NCI-H345 (cell line): ENCODE results near the gene MAP3K4.

Experiments
- DNase-seq: peaks from one replicate; lab custom pipeline; 2025; lab: John Stamatoyannopoulos, UW

The MAP3K4 gene, protein sequence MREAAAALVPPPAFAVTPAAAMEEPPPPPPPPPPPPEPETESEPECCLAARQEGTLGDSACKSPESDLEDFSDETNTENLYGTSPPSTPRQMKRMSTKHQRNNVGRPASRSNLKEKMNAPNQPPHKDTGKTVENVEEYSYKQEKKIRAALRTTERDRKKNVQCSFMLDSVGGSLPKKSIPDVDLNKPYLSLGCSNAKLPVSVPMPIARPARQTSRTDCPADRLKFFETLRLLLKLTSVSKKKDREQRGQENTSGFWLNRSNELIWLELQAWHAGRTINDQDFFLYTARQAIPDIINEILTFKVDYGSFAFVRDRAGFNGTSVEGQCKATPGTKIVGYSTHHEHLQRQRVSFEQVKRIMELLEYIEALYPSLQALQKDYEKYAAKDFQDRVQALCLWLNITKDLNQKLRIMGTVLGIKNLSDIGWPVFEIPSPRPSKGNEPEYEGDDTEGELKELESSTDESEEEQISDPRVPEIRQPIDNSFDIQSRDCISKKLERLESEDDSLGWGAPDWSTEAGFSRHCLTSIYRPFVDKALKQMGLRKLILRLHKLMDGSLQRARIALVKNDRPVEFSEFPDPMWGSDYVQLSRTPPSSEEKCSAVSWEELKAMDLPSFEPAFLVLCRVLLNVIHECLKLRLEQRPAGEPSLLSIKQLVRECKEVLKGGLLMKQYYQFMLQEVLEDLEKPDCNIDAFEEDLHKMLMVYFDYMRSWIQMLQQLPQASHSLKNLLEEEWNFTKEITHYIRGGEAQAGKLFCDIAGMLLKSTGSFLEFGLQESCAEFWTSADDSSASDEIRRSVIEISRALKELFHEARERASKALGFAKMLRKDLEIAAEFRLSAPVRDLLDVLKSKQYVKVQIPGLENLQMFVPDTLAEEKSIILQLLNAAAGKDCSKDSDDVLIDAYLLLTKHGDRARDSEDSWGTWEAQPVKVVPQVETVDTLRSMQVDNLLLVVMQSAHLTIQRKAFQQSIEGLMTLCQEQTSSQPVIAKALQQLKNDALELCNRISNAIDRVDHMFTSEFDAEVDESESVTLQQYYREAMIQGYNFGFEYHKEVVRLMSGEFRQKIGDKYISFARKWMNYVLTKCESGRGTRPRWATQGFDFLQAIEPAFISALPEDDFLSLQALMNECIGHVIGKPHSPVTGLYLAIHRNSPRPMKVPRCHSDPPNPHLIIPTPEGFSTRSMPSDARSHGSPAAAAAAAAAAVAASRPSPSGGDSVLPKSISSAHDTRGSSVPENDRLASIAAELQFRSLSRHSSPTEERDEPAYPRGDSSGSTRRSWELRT (N-terminal part only)

DNA sequence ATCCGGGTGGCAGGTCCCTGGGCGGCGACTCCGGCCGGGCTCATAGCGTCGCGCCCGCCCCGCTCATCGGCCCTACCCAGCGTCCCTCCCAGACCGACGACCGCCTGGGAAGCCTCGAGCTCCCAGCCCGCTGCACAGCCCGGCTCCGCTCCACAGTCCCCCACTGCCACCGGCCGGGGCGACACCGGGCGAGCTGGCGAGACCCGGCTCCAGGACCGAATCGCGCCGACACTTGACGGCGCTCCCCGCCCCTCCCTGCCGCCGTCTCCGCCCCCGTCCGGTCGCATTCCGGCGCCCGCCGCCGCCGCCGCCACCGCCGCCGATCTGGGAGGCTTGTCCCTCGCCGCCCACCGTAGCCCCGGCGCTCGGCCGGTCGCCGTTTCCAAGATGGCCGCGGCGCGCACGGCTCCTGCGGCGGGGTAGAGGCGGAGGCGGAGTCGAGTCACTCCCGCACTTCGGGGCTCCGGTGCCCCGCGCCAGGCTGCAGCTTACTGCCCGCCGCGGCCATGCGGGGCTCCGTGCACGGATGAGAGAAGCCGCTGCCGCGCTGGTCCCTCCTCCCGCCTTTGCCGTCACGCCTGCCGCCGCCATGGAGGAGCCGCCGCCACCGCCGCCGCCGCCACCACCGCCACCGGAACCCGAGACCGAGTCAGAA, at the start of gene MAP3K4:
TSS of gene MAP3K4 (plus strand) at position 364 of the 655 bp plus-strand sequence. CDS start at position 527, 163 bp downstream.
- peak; percentile 66 for DNase-seq

DNA sequence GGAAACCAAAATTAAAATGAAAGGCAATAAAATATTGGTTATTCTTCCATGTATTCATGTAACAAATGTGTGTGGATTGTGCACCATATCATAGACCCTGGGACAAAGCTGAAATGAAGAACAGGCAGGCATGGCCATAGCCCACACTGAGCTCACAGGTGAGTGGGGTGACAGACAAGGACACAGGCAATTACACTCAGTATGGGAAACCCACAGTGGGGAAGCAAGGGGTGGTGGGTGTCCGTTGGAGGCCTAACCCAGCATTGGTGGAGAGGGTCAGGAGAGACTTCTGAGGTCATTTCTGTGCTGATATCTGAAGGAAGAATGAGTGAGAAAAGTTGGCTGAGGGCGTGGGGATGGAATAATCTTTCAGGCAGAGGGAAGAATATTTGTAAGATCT, 47.6 kb upstream of the MAP3K4 start:
- DNase-seq: no peak

DNA sequence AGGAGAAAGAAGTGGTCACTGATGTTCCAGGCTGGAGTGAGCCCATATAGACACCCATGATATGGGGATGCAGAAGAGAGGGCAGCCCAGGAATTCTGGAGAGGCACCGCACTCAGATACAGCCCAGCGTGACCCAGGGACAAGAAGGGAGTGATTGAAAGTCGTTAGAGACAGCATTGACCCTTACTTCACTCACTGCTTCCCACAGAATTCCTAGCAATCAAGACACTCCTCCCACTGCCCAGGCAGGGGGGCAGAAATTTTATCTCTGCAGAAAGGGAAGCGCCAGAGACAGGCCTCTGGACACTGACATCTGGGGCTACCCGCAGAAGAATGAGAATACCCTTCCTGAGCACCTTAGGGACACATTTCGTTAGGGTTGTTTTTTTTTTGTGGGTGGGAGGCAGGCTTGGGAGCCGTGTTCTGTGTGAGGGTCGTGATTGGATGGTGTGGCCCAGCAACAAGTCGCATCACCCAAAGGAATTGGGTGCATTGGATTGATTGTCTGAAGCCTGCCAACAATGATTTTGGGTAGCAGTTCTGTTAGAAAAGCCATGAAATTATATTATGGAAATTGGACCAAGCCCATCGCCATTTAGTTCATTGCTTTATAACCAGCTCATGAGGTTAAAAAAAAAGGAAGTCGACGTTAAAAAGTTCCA, 45.9 kb upstream of the MAP3K4 start:
- DNase-seq: no peak

DNA sequence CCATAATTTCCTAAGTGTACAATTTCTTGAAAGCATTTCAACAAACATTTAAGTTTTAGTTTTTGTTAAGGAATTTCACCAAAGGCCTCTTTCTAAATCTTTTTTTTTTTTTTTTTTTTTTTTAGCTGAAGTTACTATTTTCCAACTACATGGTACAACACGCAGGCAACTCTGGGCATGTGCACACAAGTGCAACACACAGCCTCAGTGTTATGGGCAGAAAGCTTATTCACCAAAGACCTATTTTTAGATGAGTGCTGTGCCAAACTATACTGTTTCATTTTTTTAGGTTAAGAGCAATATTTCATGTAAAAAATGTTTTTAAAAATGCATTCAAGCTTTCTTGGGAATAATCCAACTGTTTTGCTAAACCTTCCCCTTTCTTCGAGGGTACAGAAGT, 42.0 kb upstream of the MAP3K4 start:
- no peak for DNase-seq

DNA sequence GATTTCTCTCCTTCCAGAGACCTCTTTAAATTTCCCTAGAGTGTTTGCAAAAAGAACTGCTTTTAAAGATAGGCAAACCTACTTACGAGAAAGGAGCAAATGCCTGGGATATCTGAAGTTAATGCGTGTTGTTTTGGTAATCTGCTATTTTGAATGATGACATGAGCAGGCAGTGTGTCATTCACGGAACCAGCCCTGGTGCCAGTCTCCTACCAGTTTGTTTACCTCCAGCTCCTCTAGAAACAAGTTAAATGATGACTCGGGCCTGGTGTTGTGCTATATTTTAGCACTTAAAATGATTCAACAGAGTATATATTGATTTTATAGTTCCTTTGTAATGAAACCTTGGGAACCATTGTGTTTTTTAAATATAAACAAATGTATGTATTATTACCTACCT, 41.1 kb upstream of the MAP3K4 start:
- no peak for DNase-seq

DNA sequence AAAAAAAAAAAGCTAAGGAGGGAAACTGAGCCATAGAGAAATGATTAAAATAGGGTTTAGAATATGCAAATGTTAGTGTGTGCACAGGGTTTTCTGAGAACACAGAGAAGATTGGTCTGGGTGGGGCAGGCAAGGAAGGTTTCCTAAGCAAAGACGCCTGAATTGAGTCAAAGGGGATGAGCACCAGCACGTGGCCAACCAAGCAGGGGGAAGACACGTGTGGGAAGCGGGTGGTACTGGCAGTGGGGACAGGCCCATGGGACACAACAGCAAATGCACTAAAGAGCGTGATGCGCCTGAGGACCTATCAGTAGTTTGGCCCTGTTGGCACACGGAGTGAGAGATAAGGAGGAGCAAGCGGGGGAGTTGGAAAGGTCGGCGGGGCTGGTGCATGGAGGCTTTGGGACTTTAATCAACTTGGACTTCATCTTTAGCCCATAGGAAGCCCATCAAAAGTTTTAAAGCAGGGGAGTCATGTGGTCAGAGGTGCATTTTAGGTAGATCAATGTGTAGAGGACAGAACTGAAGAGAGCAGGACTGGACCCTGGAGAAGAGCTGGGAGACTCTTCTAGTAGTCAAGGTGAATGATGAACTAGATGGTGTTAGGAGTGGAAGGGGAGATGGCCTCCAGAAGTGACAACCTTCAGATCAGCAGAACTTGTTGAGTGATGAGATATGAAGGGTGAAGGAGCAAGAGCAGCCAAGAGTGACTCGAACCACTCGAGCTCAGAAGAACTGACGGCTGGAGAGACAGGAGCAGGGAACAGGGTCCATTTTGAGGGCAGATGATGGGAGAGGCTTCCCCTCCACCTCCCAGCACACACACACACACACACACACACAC, 40.2 kb upstream of the MAP3K4 start:
- no peak for DNase-seq

DNA sequence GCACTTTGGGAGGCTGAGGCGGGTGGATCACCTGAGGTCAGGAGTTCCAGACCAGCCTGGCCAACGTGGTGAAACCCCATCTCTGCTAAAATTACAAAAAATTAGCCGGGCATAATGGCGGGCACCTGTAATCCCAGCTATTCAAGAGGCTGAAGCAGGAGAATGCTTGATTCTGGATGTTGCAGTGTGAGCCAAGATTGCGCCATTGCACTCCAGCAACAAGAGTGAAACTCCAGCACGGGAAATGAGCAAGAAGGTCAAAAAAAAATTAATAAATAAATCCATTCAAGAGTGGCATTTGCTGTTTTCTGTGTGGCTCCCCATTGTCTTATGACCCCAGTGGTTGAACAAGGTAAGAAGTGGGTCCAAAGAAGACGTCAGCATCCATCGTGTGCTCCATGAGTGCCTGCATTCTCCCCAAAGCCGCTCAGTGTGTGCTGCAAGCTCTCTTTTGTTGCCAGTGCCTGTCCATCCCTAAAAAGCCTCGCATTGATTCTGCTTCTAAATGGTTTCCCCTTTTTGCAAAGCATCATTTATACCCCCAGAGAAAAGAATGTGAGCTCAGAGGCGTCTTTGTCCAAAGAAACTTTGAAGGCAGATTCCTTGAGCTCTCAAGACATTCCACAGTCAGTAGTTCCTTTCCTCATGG, 38.8 kb upstream of the MAP3K4 start:
- no peak for DNase-seq

DNA sequence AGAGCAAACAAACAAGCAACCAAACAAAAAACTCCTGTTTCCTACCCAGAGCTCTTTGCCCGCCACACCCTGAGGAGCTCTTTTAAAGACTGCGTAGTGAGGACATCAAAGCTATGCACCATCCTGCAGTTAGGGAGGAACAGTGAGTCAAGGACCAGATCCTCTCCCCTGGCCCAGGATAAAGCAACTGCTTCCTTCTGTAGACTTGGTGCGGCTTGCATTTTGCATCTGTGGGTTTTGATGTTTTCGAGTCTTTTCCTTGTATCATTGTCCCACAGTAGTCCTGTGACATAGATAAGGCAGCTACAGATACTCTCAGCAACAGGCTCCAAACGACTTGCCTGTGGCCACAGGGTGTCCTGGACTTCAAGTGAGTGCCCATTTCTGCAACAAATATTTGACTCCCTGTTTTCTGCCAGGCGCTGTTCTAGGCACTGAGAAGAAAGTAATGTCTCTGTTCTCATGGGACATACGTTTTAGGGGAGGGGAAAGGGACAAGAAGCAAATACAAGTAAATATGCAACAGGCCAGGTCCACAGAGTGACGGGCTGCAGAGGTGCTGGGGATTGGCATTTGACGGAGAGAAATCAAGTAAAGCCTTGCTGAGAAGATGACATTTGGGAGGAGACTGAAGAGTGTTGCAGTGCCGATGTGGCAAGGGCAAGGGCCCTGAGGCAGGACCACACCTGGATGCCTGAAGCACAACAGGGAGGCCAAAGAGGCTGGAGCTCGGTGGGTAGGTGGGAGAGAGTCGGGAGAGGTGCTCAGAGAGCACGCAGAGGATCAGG, 35.9 kb upstream of the MAP3K4 start:
- no peak for DNase-seq

DNA sequence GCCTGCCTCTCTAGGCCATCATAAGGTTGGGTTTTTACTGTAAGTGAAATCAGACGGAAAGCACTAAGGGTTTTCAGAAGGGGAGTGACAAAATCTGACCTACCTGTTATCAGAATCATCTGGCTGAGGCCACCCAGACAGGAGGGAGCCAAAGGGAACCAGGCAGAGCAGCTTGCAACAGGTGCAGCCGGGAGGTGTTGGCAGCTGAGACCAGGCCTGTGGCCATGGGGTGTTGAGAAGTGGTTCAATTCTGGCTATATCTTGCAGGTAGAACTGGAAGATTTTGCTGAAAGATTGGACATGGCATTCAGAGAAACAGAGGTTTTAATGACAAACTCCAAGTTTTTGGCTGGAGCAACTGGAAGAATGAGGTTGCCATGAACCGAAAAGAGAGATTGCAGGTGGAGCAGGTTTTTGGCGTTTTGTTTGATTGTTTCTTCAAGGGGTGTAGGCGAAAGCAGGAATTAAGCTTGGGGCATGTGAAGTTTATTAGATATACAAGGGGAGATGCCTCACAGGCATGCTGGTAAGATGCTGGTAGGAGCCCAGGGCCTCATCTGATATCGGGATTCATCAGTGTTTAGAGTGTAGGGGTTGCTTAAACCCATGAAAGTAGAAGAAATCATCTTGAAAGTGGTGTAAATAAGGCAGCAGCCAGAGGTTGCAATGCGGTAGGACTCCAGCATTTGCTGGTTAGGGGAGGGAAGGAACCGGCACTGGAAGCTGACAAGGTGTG, 35.1 kb upstream of the MAP3K4 start:
- no peak for DNase-seq

DNA sequence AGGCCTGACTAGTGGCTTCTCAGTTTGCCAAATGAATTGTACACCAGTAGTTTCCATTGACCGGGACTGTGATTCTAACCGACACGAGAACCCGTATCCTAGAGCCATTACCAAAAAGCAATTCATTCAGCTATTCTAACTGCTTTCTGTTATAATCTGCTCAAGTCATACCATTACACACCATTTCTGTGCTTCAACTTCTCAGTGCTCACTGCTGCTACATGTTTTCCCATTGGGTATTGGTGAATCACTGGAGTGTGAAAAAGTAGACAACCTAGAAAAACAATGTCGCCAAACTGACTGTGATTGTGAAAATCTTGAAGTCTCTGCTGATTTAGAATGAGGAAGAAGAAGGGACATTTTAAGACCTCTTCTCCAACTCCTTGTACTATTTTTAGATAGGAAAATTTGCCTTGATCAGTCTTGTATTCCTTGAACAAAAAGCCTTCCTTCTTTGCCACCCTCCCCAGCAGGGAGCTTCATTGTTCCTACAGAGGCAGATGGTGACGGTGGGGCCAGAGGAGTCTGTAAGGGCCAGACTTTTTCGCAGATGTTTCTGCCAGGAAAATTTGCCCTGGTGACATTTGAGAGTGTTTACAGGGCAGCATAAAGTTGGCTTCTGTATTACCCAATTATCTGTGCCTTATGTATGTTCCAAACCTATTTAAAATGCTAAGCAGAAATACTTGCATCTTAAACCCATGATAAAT, 31.7 kb upstream of the MAP3K4 start:
- DNase-seq: no peak

DNA sequence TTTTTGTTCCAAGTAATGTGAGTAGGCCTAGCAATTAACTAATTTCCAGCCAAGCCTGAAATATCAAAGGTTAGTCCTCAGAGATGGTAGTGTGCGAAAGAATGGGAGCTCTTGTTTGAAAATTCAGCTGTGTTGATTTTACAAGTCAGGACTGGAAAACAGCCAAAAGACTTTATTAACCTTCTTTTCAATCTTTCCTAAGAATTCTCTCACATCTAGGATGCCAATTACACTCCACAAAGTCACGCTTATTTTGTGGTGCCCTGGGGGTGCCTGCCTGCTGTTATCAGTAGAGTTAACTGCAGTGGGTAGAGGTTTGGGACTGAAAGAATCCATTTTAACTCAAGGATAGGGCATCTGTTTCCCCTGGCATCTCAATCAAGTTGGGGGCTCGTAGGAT, 30.7 kb upstream of the MAP3K4 start:
- no peak for DNase-seq

DNA sequence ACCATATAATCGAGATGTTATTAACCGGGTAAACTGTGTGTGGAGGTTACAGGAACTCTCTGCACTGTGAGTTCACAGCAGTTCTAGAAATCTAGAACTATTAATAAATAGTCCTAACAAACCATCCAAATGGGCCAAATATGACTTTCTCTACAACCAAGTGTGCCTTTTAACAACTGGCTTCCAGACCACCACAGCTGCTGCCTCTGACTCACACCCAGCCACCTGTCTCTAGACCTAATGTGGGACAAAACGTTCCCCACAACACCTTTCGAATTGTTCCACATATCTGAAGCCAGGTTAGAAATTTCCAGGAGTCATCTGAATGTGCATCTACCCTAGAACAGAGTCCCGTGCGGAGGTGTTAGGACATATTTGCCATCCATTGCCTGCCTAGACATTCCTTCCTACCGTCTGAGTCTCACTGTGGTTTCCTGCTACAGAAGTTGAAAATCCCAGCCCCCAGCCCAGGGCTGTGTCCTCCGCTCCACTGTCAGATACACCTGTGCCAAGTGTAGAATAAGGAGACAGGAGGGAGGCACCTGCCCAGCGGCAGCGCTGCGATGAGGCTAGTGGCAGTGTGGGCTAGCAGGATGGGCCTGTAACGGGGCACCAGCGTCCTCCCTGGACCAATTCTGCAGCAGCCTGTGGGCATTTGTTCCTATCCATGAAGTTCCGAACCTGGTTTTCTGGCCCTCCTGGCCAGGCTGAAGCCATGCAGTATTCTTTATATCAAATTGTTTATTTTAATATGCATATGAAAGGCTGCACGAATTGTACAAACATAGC, 28.5 kb upstream of the MAP3K4 start:
- DNase-seq: no peak

DNA sequence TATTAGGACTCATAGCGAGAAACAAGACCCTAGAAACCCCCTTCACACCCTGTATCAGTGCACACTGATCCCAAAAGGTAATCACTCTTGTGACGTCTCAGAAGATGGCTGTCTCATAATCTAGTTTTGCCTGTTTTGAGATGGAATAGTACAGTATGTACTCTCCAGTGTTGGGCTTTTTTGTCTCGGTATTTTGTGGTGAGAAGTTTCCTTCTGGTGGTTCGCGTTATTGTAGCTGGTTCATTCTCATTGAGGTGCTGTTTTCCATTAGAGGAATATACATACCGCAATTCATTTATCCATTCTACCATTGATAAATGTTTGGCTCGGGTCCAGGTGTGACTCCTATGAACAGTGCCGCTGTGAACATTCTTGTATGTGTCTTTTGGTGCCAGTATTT, 27.9 kb upstream of the MAP3K4 start:
- no peak for DNase-seq

DNA sequence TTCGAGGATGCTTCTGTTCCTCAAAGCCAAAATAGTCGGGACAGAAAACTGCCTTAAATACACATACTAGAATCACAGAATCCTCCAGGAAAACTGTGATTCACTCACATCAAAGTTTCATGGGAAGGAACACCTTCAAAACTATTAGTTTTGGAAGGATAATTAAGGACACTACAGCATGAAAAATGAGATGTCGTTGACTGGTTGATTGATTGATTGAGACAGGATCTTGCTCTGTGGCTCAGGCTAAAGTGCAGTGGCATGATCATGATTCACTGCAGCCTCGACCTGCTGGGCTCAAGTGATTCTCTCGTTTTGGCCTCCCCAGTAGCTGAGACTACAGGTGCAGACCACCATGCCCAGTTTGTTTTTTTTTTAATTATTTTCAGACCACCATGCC, 25.7 kb upstream of the MAP3K4 start:
- DNase-seq: no peak

DNA sequence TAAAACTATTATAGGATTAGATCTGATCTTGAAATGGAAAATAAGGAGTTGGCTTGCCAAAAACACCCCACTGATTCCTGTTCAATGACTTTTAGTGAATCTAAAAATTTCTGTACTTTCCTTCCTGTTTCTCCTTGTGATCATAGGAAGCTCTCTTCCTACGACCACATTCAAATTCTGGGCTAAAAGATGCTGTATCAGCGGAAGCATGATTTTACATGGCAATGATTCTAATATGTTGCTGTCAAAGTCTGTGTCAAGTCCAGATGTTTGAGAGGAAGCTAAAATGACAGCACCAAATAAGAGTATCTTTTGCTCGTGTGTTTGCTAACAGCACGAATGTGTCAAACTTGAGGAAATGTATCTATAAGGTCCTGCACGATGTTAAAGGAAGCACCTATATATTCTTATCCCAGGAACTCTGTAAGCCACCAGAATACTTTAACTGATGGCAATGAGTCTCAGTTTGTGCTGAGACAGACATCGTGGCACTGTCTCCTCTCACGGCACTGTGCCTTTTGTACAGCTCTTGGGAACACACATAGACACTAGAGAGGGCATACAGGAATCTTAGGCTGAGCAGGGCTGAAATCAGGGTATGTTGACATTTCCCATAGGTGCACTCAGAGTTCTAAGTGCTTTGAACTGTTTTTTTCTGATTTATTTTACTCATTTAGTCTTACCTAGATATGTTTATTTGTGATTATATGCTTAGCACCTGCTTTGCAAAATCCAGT, 24.9 kb upstream of the MAP3K4 start:
- no peak for DNase-seq

DNA sequence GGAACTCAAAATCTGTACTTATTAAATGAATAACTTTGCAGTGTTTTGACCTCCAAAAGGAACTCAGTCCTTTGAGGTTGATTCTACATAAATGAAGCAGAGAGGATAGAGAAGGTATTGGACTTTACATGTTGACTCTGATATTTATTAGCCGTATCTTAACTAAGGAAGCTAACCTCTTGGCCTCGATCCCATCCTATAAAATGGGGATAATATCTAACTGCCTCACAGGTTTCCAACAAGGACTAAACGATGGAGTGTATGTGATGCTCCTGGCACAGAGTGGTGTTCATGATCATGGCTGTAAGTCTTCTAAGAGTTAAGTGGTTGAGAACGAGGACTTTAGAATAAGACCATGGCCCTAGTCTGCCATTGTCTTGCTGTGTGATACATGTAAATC, 24.2 kb upstream of the MAP3K4 start:
- no peak for DNase-seq
